ENCODE measurements around the gene PIAS4. TPM values are rescaled to one million over a fixed set of nuclear protein-coding genes. Genes with fewer than 3 reads are reported as not detected.
A peak's percentile ranks its signal among the peaks of the same experiment; 100 is the strongest.
"Not testable (repeated sequence)": the region's sequence is repeated elsewhere in the genome, so short reads cannot be mapped to it uniquely, and the experiment has no call there.

The PIAS4 gene
- total RNA-seq, 1 donor from 2014 or later = 58.8 TPM

DNA sequence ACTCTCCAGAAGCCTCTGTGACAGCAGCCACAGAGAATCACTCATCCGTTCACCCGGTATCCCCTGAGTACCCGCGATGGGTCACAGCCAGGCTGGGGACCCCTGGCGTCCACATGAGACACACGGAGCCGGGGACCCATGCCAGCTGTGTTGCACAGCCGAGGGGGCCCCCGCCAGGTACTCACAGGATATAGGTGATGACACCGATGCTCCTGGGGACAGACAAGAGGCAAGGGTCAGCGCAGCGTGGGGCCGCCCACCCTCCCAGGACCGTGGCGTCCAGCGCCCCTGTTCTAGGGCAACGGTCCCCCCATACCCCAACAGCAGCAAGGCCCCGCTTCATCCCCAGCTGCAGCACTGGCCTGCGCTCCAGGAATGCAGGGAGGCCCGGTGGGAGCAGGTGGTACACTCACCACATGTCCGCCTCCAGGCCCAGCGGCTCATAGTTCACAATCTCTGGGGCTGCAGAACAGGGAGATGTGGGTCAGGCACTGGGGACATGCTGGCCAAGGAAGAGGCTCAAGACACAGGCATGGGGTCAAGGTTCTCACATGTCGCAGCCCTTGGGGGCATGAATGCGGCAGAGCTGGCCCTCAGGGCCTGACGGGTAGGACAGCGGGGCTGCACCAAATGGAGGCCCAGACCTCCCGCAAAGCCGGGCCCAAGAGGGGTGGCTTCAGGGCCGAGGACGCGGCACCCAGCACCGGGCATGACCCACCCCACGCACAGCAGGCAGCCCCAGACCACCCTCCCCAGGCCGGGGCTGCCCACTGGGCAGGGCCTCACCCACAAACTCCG lies 43.9 kb upstream of the PIAS4 start:
- Mint-ChIP-seq H3K4me1 (peaks cover 5% of the 10 kb centered on the region), H3K27ac (ENCODE audit: unreplicated experiment) (no peak overlapping the region), H3K9me3 (no peaks in the 10 kb centered on the region), H3K36me3 (ENCODE audit: low read depth) (peaks cover 3% of the 10 kb centered on the region), H3K27me3 (ENCODE audit: low read depth) (peaks cover 3% of the 10 kb centered on the region), H3K4me3 (no peak overlapping the region)
- no peak for DNase-seq (ENCODE audit: low read depth, low spot score)
- TF ChIP-seq, protein P1, sequence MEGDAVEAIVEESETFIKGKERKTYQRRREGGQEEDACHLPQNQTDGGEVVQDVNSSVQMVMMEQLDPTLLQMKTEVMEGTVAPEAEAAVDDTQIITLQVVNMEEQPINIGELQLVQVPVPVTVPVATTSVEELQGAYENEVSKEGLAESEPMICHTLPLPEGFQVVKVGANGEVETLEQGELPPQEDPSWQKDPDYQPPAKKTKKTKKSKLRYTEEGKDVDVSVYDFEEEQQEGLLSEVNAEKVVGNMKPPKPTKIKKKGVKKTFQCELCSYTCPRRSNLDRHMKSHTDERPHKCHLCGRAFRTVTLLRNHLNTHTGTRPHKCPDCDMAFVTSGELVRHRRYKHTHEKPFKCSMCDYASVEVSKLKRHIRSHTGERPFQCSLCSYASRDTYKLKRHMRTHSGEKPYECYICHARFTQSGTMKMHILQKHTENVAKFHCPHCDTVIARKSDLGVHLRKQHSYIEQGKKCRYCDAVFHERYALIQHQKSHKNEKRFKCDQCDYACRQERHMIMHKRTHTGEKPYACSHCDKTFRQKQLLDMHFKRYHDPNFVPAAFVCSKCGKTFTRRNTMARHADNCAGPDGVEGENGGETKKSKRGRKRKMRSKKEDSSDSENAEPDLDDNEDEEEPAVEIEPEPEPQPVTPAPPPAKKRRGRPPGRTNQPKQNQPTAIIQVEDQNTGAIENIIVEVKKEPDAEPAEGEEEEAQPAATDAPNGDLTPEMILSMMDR (conservative IDR thresholded peaks at IDR 0.05) = no peak

DNA sequence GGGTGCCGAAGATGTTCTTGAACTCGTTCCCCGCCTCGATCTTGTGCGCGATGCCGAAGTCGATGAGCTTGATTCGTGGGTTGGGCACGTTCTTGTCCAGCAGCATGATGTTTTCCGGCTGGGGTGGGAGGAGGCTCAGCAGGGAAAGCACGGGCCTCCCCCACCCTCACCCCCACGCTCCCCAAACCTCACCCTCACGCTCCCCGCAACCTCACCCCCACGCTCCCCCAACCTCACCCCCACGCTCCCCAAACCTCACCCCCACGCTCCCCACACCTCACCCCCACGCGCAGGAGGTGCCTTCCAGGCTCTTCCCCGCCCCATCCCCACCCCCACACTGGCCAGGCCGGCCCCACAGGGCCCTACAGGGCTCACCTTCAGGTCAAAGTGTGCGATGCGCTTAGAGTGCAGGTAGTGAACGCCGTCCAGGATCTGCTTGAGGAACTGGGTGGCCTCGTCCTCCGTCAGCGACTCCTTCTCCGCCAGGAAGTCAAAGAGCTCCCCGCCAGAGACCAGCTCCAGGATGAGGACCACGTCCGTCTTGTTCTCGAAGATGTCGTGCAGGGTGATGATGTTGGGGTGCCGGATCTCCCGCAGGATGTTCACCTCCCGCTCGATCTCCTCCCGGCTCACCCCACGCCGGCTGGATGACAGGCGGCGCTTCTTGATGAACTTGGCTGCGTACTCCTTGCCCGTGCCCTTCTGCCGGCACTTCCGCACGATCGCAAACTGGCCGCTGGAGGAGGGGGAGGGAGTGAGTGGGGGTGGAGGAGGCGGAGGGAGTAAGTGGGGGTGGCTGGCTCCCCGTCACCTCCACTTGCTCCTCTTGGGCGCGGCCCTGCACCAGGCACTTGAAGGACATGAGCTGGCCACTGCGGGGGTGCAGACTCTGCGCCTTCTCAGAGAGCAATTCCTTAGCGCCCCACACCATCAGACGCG lies 43.0 kb upstream of the PIAS4 start:
- Mint-ChIP-seq H3K4me3 (peak overlapping the region; percentile 44), H3K36me3 (ENCODE audit: low read depth) (peaks cover 3% of the 10 kb centered on the region), H3K4me1 (peaks cover 14% of the 10 kb centered on the region), H3K27me3 (ENCODE audit: low read depth) (peaks cover 6% of the 10 kb centered on the region), H3K9me3 (no peaks in the 10 kb centered on the region), H3K27ac (ENCODE audit: unreplicated experiment) (no peak overlapping the region)
- DNase-seq (ENCODE audit: low read depth, low spot score) = no peak
- TF ChIP-seq, protein P1 (conservative IDR thresholded peaks at IDR 0.05) = no peak

DNA sequence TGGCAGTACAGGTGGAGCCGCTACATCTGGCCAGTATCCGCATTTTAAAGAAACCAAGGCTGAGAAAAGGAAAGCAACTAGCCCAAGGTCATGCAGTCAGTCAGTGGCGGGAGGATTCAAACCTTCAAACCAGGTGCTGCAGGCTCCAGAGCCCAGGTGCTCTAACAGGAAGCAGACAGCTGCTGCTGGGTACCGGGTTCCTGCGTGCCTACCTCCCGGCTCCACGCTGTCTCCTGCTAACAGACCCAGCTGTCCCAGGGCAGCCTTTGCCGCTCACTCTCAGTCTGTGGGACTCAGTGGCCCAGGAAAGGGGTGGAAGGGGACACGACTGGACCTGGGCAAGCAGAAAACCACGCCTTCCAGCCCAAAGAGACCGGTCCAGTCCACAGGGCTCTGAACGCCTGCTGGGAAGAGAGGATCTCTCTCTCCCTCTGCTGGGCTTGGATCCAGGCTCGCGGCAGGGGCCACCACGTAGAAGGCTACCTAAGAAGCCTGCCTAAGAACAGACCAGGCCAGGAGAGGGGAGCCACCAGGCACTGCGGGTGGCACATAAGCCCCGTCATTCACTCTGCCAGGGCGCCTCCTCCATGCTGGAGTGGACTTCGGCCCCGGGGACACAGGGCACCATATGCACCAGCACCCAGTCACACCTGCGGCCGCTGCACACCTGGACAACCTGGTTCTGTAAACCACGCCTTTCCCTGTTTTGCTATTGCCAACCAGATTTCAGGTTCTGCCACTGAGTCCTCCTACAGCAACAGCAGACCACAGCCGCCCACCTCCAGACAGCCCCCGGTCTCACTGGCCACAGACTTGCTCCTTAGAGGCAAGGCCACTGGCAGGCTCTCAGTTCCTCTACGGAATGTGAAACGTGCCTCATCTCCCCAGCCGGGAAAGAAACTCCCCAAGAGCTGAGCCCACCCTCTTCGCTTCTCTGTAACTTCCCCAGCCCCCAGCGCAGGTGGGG lies 41.2 kb upstream of the PIAS4 start:
- peaks cover 13% of the 10 kb centered on the region for H3K27me3 Mint-ChIP-seq (ENCODE audit: low read depth)
- no peak for DNase-seq (ENCODE audit: low read depth, low spot score)
- H3K36me3 Mint-ChIP-seq (ENCODE audit: low read depth) = peaks cover 6% of the 10 kb centered on the region
- peak overlapping the region; percentile 67 for H3K27ac Mint-ChIP-seq (ENCODE audit: unreplicated experiment)
- H3K9me3 Mint-ChIP-seq = no peaks in the 10 kb centered on the region
- TF ChIP-seq, protein P1 (conservative IDR thresholded peaks at IDR 0.05) = no peak
- no peak overlapping the region for H3K4me3 Mint-ChIP-seq
- peaks cover 29% of the 10 kb centered on the region for H3K4me1 Mint-ChIP-seq

DNA sequence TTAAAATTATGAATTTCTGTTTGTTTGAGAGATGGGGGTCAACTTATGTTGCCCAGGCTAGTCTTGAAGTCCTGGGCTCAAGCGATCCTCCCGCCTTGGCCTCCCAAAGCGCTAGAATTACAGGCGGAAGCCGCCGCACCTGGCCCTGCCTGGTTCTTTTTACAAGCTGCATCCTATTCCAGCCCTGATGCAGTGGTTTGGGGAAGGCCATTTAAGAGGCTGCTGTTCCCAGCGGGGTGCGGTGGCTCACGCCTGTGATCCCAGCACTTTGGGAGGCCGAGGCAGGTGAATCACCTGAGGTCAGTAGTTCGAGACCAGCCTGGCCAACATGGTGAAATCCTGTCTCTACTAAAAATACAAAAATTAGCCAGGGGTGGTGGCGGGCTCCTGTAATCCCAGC lies 39.6 kb upstream of the PIAS4 start:
- H3K9me3 Mint-ChIP-seq; H3K36me3 Mint-ChIP-seq (ENCODE audit: low read depth); H3K4me3 Mint-ChIP-seq; DNase-seq (ENCODE audit: low read depth, low spot score): not testable (repeated sequence)
- peaks cover 14% of the 10 kb centered on the region for H3K27me3 Mint-ChIP-seq (ENCODE audit: low read depth)
- peaks cover 30% of the 10 kb centered on the region for H3K4me1 Mint-ChIP-seq
- H3K27ac Mint-ChIP-seq (ENCODE audit: unreplicated experiment) = peak overlapping the region; percentile 99

DNA sequence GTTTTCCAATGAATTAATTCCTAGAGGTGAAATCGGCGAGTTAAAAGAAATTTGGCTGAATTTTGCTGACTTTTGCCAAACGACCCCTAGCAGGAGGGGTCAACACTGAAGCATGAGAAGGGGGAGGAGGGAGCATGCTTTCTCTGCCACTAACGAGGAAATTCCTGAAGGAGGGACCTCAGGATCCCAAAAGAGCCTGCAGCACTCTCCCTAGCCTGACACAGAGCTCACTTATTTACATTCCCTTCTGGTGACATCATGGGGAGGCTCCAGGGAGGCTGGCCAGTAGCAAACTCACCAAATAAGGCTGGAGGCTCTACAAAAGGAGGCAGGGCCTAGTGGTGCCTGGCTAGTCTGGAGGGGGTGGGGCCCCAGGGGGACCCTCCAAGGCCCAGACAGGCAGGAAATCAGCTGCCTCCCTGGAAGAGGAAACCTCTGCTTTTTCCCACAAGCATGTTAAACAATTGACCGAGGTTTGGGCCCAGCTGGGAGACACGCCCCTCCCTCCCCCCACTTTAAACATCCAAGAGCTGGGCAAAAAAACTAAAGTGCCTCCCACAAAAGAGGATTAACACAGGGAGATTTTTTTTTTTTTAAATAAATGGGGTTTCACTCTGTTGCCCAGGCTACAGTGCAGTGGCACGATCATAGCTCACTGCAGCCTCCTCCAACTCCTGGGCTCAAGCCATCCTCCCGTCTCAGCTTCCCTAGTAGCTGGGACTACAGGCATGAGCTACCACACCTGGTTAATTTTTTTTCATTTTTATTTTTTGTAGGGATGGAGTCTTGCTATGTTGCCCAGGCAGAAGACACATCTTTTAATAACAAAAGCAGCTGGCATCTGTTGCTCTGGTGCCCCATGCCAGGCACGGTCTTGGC lies 38.7 kb upstream of the PIAS4 start:
- no peaks in the 10 kb centered on the region for H3K9me3 Mint-ChIP-seq
- peaks cover 8% of the 10 kb centered on the region for H3K36me3 Mint-ChIP-seq (ENCODE audit: low read depth)
- peak overlapping the region; percentile 99 for H3K27ac Mint-ChIP-seq (ENCODE audit: unreplicated experiment)
- TF ChIP-seq, protein P1 (conservative IDR thresholded peaks at IDR 0.05) = no peak
- peak overlapping the region; percentile 96 for H3K4me3 Mint-ChIP-seq
- peaks cover 14% of the 10 kb centered on the region for H3K27me3 Mint-ChIP-seq (ENCODE audit: low read depth)
- H3K4me1 Mint-ChIP-seq = peaks cover 30% of the 10 kb centered on the region
- peak; percentile 66 for DNase-seq (ENCODE audit: low read depth, low spot score)

All from neural crest cell (in vitro differentiated cells).